ENCODE measurements around the gene DESI2.

Gene DESI2

GRCh38 chr1:244755673-244756072 lies 102.7 kb downstream of the DESI2 start:
- DNase-seq (ENCODE audit: low read depth), result no peak

GRCh38 chr1:244757091-244757939 lies 104.4 kb downstream of the DESI2 start:
- no peak for DNase-seq (ENCODE audit: low read depth)

Data from stimulated activated CD8-positive, alpha-beta memory T cell treated with anti-CD3 and anti-CD28 coated beads, Interleukin-4, amount 100 ng/mL, for 24 hours (primary cell).